Stimulated activated CD8-positive, alpha-beta memory T cell treated with anti-CD3 and anti-CD28 coated beads, Interleukin-7, amount 100 ng/mL, for 24 hours (primary cell): ENCODE data around the gene PPP1R37.
A peak's percentile ranks its signal among the peaks of the same experiment; 100 is the strongest.

ENCODE experiments used
- DNase-seq: peaks from one replicate; pipeline ENCODE4 v3.0.0-alpha.2; 2020; ENCODE audit warnings: low read depth

The PPP1R37 gene

GRCh38 chr19:45153339-45154063 is 60.5 kb downstream of the PPP1R37 start:
- DNase-seq = no peak

DNA sequence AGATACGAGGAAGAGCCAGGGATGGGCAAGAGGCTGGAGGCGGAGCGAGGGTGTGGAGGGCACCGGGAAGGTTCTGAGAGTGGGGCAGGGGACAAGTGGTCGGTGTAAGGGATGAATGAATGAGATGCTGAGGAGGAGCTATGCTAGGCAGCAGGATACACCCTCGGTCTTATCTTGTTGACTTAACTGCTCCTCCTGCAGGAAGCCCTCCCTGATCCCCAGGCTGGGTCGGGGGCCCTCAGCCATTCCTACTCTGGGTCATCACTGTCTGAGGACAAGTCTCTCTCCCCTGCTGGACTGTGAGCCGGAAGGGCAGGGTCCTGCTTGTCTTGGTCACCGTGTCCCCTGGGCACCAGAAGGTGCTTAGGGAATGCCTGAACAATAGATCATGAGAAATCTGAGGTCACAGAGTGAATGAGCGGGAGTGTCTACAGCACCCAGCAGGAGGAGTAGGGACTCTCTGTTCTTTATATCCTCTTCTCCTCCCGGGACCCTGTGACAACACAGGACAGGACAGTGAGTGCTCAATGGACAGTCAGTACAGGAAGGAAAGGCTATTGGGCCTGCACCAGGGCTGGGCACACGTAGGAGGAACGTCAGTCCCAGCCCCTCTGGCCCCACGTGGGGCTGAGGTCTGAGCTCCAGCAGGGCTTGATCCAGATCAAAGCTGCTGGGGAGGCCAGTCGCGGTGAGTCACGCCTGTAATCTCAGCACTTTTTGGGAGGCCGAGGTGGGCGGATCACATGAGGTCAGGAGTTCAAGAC is 61.3 kb downstream of the PPP1R37 start:
- DNase-seq = no peak

GRCh38 chr19:45156011-45156630 is 63.1 kb downstream of the PPP1R37 start:
- no peak for DNase-seq

GRCh38 chr19:45156751-45157150 is 63.8 kb downstream of the PPP1R37 start:
- DNase-seq = no peak

DNA sequence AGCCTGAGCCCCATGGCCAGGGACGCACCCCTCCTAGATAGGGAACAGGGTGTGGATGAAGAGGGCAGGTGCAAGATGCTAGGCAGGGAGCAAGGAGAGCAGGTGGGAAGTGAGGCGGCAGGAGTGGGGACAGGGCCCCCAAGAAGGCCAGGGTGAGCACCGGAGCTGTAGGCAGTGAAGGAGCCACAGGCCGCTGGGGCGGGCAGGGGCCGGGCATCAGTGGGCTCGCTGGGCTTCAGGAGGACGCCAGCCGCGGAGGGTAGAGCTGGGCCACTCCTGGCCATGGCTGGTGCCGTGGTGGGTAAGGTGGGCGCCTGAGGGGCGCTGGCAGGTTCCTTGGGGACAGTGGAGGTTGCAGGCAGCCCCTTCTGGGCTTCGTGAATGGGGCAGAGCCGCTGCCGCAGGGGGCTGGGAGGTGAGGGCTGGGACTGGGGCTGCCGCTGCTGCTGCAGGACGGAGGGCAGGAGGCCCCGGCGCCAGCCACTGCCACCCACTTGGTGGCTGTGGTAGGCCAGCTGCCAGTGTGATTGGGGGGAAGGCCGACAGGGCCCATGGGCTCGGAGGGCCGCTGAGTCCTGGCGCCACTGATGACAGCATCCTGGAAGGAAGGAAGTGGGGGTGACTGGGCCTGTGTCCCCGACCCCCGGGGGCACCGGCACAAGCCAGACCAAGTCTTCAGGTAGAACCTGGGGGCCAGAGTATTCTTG is 65.7 kb downstream of the PPP1R37 start:
- DNase-seq = no peak

DNA sequence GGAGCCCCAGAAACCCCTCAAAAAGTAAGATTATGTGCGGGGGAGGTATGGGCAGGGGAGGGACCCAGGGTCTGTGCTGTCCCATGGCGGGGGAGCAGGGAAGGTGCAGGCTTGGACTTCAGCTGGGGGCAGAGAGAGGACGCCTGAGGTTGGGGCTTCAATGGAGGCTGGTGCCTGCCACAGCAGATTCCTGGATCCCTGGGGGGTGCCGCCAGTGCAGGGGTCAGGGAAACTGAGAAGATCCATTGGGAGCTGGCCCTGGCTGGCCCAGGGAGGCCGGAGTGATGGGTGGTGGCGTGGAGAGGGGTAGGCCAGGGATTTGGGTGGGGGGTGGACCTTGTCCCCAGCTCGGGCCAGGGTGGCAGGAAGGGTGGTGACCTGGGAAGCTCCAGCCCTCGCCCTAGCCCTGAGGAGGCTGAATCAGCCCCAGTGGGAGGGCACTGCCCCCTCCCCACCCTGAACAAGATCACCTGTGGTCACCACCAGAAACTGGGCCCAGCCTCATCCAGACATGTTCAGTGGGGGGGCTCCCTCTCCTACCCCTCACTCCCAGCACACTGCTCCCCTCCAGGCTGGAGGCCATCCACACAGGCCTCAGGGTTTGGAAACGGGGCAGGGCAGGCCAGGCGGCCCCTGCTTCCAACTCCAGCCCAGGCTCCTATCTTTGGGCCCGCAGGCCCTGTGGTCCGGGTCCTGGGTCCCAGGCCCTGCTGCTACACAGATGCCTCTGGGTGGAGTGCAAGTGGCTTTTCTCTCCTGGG is 66.4 kb downstream of the PPP1R37 start:
- DNase-seq = no peak

DNA sequence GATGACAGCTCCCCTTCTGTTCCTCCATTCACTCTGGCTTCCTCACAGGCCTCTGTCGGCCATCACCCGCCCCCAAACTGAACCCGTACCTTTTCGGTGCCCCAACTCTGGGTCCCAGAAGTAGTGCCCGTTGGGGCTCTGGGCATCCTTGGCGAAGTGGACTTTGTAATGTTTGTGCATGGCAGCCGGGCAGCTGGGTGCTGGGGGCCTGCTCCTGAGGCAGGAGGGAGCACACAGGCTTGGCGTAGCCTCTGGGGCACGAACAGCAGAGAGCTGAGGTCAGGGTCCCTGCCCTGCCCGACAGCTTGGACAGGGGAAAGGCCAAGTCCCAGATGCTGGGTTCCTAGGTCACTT is 67.0 kb downstream of the PPP1R37 start:
- DNase-seq = no peak

DNA sequence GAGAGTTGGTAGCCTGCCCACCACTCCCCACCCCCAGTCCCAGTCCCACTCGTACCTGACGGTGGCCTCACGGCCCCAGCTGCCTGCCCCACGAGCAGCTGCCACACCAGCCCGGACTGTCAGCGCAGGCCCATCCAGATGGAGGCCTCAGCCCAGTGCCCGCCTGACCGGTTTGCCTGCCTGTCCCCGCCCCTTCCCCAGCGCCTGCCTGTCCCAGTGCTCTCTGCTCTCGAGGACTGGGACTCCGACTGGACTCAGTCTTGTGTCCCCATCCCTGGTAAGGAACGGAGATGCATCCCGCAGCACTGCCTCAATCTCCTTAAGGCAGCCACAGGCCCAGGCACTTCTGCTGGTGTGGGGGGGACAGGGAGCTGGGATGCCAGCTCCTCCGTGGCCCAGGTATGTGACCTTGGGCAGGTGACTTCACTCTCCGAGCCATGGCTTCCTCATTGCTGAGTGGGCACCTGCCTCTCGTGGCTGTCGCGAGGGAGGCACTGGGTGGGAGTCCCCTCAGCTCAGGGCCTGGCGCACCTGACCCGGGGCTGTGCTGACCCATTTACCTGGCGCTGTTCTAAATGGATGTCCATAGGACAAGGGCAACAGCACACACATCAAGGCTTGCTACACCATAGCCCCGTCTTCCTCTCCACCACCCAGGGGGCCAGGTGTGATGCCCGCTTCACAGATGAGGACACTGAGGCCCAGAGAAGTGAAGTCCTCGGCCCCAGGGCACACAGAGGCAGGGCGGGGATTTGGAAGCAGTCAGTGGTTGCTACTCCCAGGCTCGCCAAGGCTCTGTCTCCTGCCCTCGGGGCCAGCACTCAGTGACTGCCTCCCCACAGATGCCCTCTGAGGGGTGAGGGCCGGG is 68.1 kb downstream of the PPP1R37 start, which contains the start of gene NKPD1:
Gene NKPD1 (minus strand): TSS at position 113 of the 868 bp plus-strand sequence. CDS start 832 bp downstream, outside the sequence.
- DNase-seq = no peak

DNA sequence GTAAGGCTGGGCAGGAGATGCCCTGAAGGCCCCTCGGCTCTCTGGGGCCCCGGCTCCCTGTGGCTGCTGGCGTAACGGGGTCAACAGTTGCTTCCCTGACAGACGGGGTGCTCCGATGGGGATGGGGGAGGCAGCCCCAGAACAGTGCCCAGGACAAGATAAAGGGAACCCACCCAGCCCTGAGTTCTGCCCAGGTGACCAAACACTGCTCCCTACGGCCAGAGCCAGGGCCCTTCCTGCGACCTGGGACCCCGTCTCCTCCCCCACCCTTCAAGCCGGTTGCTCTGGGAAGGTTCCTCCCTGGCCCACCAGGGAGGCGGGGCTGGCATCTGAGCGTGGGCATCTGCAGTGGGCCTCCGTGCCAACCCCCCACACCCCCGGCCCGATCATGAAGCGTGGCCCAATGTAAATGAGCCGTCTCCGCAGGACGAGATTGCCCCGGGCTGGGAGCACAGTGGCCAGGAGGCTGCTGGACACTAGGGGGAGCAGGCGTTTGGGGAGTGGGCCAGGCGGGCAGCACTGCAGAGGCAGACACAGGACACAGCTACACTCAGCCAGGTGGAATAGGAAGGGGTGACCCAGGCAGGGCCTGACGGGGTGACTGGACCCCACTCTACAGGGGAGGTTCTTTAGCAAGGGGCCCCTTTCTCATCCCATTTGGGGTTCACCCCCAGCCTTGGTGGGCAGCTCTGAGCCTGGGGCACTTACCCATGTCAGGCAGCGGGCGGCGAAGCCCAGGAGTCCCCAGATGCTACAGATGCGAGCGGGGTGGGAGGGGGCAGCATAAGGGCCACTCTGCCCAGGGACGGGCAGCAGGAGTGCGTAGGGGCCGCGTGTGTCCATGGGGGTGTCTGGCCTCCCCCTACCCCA is 69.0 kb downstream of the PPP1R37 start:
- no peak for DNase-seq

DNA sequence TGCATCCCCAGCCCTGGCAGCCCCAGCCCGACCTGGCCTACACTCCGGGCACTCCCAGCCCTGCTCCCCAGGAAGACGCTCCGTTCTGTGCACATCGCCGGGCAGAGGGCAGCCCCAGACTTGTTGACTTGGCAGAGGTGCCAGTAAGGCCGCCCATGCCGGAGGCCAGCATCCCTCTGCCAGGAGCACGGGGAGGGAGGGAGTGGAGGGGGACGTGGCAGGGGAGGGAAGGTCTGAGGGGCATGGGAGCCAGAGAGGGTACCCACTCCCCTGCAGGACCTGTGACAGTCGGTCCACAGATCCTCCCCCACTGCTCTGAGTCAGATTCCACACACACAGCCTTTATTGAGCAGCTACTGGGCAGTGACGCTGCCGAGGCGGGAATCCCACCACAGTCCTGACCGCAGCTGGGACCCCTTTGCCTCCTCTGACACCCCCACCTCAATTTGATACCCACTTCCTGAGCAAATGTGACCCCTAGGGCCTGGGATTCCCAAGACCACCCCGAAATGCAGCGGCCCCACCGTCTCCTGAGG is 69.7 kb downstream of the PPP1R37 start:
- no peak for DNase-seq

DNA sequence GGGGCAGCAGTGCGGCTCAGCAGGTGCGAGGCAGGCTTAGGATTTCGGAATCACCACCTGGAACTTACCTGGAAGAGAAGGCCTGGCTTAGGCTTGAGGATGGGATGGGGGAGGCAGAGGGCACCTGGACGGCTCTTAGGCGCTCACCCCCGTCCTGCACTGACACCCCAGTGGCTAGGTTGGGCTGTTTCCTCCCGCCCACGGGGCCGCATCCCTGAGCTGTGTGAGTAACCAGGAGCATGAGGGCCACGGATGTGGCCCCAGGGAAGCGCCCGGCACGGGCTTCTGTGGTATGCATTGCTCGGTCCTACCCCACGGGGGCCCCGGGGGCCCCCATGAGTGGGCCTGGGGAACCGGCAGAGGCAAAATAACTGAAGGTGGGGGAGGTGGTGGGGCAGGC is 70.2 kb downstream of the PPP1R37 start:
- DNase-seq = no peak

GRCh38 chr19:45163751-45164460 is 70.9 kb downstream of the PPP1R37 start:
- DNase-seq = no peak

DNA sequence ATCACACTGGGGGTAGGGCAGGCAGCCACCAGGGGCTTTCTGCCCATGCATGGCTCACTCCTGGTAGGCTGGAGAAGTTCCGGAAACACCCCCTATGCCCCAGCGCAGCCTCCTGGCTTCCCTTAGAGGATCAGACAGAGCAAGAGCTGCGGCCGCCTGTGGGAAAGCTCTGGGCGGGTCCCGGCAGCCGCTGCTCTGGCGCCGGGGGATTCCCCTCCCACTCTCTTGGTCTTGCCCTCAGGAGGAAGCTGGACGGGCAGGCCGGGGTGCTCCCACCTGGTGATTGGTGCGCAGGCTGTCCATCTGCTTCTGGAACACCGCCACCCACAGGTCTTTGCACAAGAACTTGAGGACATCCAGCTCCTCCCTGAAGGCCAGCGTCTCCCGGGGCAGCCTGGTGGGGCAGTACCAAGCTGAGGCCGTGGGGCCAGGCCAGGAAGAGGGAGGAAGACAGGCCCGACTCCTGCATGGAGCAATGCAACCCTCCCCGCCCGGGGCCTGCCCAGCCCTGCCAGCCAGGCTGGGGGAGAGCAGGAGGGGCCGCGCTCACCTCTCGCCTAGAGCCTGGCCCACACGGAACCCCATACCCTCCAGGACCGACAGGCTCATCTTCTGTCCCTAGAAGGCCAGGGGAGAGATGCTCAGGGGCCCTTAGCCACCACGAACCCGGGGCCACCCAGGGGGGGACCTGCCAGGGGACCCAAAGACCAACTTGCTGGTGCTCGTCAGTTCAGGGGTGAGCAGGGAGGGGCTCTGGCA is 71.8 kb downstream of the PPP1R37 start:
- DNase-seq = peak; percentile 35

DNA sequence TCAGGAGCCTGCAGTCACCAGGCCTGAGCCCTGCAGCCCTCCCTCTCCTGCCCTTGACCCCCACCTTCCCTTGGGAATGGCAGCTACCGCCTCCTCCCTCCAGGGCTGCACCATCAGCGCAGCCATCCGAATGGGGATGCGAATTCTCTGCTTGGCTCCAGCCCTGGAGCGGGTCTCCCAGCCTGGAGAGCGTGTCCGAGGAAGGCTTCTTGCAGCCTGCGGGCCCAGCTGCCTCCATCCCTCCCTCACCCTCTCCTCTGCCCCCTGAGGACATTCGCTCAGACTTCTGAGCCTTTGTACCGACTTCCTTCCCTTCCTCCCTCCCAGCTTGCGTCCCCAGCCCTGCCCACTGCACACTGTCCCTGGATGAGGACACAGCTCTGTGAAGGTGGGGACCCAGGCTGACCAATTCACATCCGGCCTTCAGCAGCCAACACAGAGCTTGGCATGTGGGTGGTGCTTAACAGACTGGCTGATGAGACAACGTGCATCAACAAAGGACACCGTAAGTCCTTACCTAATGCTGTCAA is 73.8 kb downstream of the PPP1R37 start:
- DNase-seq = no peak

- DNase-seq = no peak
Measured at GRCh38 chr19:45168767-45169351, 75.9 kb downstream of the PPP1R37 start.

- DNase-seq = no peak
Measured at GRCh38 chr19:45169602-45170001, 76.6 kb downstream of the PPP1R37 start.
